Measurements from ENCODE around the gene NHSL2.

- TF ChIP-seq, protein P1, sequence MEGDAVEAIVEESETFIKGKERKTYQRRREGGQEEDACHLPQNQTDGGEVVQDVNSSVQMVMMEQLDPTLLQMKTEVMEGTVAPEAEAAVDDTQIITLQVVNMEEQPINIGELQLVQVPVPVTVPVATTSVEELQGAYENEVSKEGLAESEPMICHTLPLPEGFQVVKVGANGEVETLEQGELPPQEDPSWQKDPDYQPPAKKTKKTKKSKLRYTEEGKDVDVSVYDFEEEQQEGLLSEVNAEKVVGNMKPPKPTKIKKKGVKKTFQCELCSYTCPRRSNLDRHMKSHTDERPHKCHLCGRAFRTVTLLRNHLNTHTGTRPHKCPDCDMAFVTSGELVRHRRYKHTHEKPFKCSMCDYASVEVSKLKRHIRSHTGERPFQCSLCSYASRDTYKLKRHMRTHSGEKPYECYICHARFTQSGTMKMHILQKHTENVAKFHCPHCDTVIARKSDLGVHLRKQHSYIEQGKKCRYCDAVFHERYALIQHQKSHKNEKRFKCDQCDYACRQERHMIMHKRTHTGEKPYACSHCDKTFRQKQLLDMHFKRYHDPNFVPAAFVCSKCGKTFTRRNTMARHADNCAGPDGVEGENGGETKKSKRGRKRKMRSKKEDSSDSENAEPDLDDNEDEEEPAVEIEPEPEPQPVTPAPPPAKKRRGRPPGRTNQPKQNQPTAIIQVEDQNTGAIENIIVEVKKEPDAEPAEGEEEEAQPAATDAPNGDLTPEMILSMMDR (IDR thresholded peaks at IDR 0.05), result no peak
- no peak for TF ChIP-seq POLR2A (IDR thresholded peaks at IDR 0.05)
- TF ChIP-seq EP300 (IDR thresholded peaks at IDR 0.05), result peak in 1 of 2 donors; percentile 5
Observed at GRCh38 chrX:71989768-71990426, 79.3 kb downstream of the NHSL2 start.
